ENCODE measurements around the gene PPP1R27. TPM values are rescaled to one million over a fixed set of nuclear protein-coding genes. Genes with fewer than 3 reads are reported as not detected.

PPP1R27 gene
- total RNA-seq, 1 donor = not detected

GRCh38 chr17:81865733-81866439, 31.0 kb upstream of the PPP1R27 start:
- Histone ChIP-seq H3K9me3 (ENCODE audit: low read depth, low read length) (no peaks in the 10 kb centered on the region), H3K4me2 (ENCODE audit: insufficient read depth, low read length) (no peak overlapping the region), H2AFZ (ENCODE audit: low read length) (no peak overlapping the region), H4K20me1 (ENCODE audit: insufficient read depth, low read length) (peaks cover 48% of the 10 kb centered on the region), H3K4me3 (ENCODE audit: insufficient read depth, low read length) (no peak overlapping the region), H3K27ac (ENCODE audit: low read depth, low read length) (peak overlapping the region; percentile 42), H3K79me2 (ENCODE audit: insufficient read depth, low read length) (peaks cover 67% of the 10 kb centered on the region), H3K4me1 (ENCODE audit: insufficient read depth, low read length) (peaks cover 33% of the 10 kb centered on the region), H3K36me3 (ENCODE audit: insufficient read depth, low read length) (peaks cover 60% of the 10 kb centered on the region), H3K27me3 (ENCODE audit: insufficient read depth, low read length) (no peaks in the 10 kb centered on the region)
- DNase-seq (ENCODE audit: insufficient read length, low spot score, missing footprints) = peak; percentile 85
- no peak for TF ChIP-seq CTCF (IDR thresholded peaks at IDR 0.05; ENCODE audit: extremely low read depth, low read depth, low read length)

GRCh38 chr17:81865358-81865732, 30.5 kb upstream of the PPP1R27 start:
- H3K27me3 ChIP-seq (ENCODE audit: insufficient read depth, low read length) = no peaks in the 10 kb centered on the region
- TF ChIP-seq CTCF (IDR thresholded peaks at IDR 0.05; ENCODE audit: extremely low read depth, low read depth, low read length) = no peak
- H3K9me3 ChIP-seq (ENCODE audit: low read depth, low read length) = no peaks in the 10 kb centered on the region
- no peak overlapping the region for H3K4me3 ChIP-seq (ENCODE audit: insufficient read depth, low read length)
- no peak overlapping the region for H2AFZ ChIP-seq (ENCODE audit: low read length)
- H3K36me3 ChIP-seq (ENCODE audit: insufficient read depth, low read length) = peaks cover 60% of the 10 kb centered on the region
- DNase-seq (ENCODE audit: insufficient read length, low spot score, missing footprints) = no peak
- peaks cover 33% of the 10 kb centered on the region for H3K4me1 ChIP-seq (ENCODE audit: insufficient read depth, low read length)
- H4K20me1 ChIP-seq (ENCODE audit: insufficient read depth, low read length) = peaks cover 48% of the 10 kb centered on the region
- no peak overlapping the region for H3K4me2 ChIP-seq (ENCODE audit: insufficient read depth, low read length)
- H3K27ac ChIP-seq (ENCODE audit: low read depth, low read length) = peak overlapping the region; percentile 42
- peaks cover 62% of the 10 kb centered on the region for H3K79me2 ChIP-seq (ENCODE audit: insufficient read depth, low read length)

GRCh38 chr17:81863833-81864768, 29.3 kb upstream of the PPP1R27 start:
- H3K4me2 ChIP-seq (ENCODE audit: insufficient read depth, low read length) = no peak overlapping the region
- peaks cover 43% of the 10 kb centered on the region for H4K20me1 ChIP-seq (ENCODE audit: insufficient read depth, low read length)
- H3K36me3 ChIP-seq (ENCODE audit: insufficient read depth, low read length) = peaks cover 52% of the 10 kb centered on the region
- H3K4me1 ChIP-seq (ENCODE audit: insufficient read depth, low read length) = peaks cover 27% of the 10 kb centered on the region
- peak overlapping the region; percentile 14 for H3K27ac ChIP-seq (ENCODE audit: low read depth, low read length)
- peak; percentile 41 for DNase-seq (ENCODE audit: insufficient read length, low spot score, missing footprints)
- H3K9me3 ChIP-seq (ENCODE audit: low read depth, low read length) = no peaks in the 10 kb centered on the region
- no peak overlapping the region for H2AFZ ChIP-seq (ENCODE audit: low read length)
- peaks cover 64% of the 10 kb centered on the region for H3K79me2 ChIP-seq (ENCODE audit: insufficient read depth, low read length)
- H3K27me3 ChIP-seq (ENCODE audit: insufficient read depth, low read length) = no peaks in the 10 kb centered on the region
- H3K4me3 ChIP-seq (ENCODE audit: insufficient read depth, low read length) = no peak overlapping the region
- TF ChIP-seq CTCF (IDR thresholded peaks at IDR 0.05; ENCODE audit: extremely low read depth, low read depth, low read length) = no peak

All from osteoblast (primary cell).